IPS-18c (cell line): Measurements from ENCODE around the gene FETUB.
A peak's percentile ranks its signal among the peaks of the same experiment; 100 is the strongest.

ENCODE experiments used
- H3K4me3 ChIP-seq: 2 replicates; pipeline ENCODE4 v1.7.0; 2013; ENCODE audit warnings: low read depth, mild to moderate bottlenecking, low read length, moderate library complexity; ENCODE audit not compliant: insufficient read depth
- H3K9me3 ChIP-seq: one replicate; pipeline ENCODE4 v1.6.1; 2013; ENCODE audit warnings: mild to moderate bottlenecking, low read length, moderate library complexity; ENCODE audit not compliant: control insufficient read depth, insufficient read depth

The FETUB gene

GRCh38 chr3:186639778-186640472 is at the start of gene FETUB:
FETUB (plus strand) TSS chr3:186640399; CDS start chr3:186640461, 62 bp downstream.
- no peak within 1 kb of the TSS for H3K4me3 ChIP-seq
- no peaks in the 10 kb centered on the region for H3K9me3 ChIP-seq

DNA sequence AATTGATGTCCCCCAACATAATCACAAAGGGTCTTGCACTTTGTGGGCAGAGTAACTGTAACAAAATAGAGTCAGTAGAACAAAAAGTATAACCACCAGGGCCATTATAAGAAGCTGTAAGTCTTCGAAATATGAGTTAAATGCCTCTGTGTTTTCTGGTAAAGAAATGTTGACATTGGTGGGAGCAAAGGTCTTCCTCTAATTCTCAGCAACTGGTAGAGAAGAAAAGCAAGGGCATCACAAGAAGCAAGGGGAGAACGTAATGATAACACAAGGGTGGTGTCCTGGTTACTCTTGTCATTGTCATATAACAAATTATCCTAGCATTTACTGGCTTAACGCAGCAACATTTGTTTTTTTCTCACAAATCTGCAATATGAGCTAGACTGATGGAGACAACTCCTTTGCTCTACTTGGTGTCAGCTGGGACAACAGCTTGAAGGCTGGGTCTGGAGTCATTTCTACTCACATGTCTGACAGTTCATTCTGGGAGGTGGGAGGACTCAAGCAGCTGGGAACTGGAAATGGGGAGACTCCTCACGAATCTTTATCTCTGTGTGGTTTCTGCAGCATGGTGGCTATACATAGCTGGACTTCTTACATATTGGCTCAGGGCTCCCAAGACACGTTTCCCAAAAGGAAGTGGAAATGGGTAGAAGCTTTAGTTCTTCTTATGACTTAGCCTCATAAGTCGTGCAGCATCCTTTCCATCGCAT is 49.5 kb upstream of the FETUB start:
- Histone ChIP-seq H3K4me3 (no peak overlapping the region; the same call in 1 of the 2 replicates), H3K9me3 (no peaks in the 10 kb centered on the region)

- H3K9me3 ChIP-seq, result no peaks in the 10 kb centered on the region
These were observed 47.5 kb upstream of the FETUB start for GRCh38 chr3:186592682-186593081.

DNA sequence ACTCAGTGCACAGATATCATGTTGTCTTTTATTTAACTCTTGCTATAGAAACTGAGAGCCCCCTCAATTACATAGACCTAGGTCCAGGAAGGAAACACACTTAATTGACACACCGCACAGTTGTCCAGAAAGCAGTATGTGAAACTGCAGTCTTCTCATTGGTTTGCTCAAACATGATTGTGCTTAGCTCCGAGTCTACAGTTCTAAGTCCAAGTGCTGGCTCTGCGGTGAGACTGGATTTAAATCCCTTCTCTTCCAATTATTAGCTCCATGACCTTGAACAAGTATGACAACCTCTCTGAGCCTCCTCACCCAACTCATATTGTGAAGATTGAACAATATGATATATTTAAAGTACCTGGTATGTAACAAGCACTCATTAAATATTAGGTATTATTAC is 46.3 kb upstream of the FETUB start:
- no peak overlapping the region for H3K4me3 ChIP-seq
- H3K9me3 ChIP-seq, result no peaks in the 10 kb centered on the region

More at GRCh38 chr3:186592682-186593081, 47.5 kb upstream of the FETUB start:
- H3K4me3 ChIP-seq, result no peak overlapping the region

DNA sequence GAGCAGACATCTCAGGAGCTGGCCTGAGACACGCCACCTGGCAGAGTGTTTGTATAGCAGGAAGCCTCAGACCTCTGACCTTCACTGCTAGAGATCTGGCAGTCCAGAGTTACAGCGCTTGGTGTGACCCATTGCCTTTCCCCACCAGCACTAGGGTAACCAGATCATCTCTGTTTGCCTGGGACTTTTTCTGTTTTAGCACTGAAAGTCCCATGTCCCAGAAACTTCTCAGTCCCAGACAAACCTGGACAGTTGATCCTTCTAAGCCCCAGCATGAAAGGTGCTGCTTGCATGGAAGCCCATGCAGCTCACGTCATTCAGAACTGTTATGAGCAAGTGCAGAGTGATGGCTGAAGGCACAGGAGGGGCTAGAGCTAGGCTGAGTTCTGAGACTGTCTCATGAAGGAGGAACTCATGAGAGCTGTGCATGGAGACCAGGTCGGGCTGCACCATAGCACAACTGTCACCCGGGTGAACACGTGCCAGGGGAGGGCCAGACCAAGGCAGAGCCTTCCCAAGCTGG is 45.5 kb upstream of the FETUB start:
- no peaks in the 10 kb centered on the region for H3K9me3 ChIP-seq
- H3K4me3 ChIP-seq, result no peak overlapping the region

- Histone ChIP-seq H3K4me3 (peak overlapping the region; percentile 15; the same call in 1 of the 2 replicates), H3K9me3 (no peaks in the 10 kb centered on the region)
These were observed 43.5 kb upstream of the FETUB start for GRCh38 chr3:186596568-186597287.

GRCh38 chr3:186598108-186598784 is 42.0 kb upstream of the FETUB start:
- H3K9me3 ChIP-seq, result no peaks in the 10 kb centered on the region
- H3K4me3 ChIP-seq, result no peak overlapping the region

DNA sequence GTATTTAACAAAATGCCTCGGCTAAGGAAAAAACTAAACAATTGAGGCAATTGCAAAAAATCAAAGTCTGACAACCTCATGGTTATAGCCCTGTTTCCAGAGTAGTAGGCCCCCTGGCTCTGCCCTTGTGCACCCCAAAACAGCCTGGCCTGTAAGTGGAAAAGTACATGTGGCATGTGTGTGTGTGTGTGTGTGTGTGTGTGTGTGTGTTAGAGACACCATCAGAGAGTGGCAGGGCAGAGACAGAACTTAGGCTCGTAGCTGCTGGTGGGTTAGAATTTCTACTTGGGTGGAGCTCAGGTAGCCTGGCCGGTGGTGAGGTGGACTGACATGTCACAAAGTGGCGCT is 41.4 kb upstream of the FETUB start:
- Histone ChIP-seq H3K4me3 (no peak overlapping the region), H3K9me3 (no peaks in the 10 kb centered on the region)

GRCh38 chr3:186599142-186599784 is 40.9 kb upstream of the FETUB start:
- H3K9me3 ChIP-seq, result peaks cover 2% of the 10 kb centered on the region
- no peak overlapping the region for H3K4me3 ChIP-seq

DNA sequence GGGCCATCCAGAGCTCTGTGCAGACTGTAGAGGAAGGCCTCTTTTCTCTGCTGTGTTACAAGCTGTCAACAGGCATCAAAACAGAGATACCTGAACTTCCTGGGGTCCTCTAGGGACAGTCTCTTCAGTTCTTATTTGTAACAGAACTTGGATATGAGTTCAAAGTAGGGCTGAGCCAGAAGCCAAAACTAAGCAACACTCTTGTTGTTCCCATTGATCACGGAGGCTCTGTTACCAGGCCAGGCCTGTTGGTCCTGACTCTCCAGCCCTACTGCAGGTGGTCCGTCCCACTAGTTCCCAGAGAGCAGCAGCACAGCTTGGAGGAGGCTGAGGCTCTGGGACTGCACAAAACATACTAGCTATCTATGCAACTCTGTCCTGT is 40.4 kb upstream of the FETUB start:
- no peak overlapping the region for H3K4me3 ChIP-seq

DNA sequence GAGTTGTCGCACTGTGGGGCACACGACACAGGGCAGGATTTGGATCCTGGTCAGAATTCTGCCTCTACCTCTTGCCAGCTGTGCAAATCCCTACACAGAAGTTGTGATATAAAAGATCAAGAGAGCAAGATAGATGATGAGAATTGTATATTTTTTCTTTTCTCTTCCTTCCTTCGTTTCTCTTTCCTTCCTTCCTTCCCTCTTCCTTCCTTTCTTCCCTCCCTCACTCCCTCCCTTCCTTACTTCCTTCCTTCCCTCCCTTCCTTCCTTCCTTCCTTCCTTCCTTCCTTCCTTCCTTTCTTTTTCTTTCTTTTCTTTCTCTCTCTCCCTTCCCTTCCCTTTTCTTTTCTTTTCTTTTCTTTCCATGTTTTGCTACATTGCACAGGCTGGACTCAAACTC is 39.3 kb upstream of the FETUB start:
- Histone ChIP-seq H3K4me3 (no peak overlapping the region), H3K9me3 (peaks cover 2% of the 10 kb centered on the region)

More for the DNA sequence above, 40.4 kb upstream of the FETUB start:
- peaks cover 2% of the 10 kb centered on the region for H3K9me3 ChIP-seq

GRCh38 chr3:186603159-186603558 is 37.0 kb upstream of the FETUB start:
- H3K4me3 ChIP-seq, result no peak overlapping the region
- H3K9me3 ChIP-seq, result peaks cover 2% of the 10 kb centered on the region

DNA sequence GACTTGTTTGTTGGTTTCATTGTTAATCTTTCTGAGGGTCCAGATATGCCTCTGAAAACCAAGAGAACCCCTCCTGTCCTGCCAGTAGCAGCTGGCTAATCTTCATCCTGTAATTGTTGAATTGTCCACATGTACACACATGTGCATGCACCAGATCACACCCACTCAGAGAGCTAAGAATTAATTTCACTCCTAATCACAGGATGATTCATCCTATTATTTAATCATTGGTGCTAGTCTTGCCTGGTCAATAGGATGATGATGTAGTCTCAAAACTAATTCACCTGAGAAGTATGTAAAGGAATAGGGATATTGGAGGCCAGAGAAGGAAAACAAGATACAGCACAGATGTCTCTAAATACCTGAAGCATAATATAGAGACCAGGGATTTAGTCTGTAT is 35.1 kb upstream of the FETUB start:
- peaks cover 2% of the 10 kb centered on the region for H3K9me3 ChIP-seq
- H3K4me3 ChIP-seq, result no peak overlapping the region

- peaks cover 2% of the 10 kb centered on the region for H3K9me3 ChIP-seq
- H3K4me3 ChIP-seq, result no peak overlapping the region
These were observed 34.3 kb upstream of the FETUB start for GRCh38 chr3:186605561-186606545.

- H3K9me3 ChIP-seq, result peaks cover 2% of the 10 kb centered on the region
- H3K4me3 ChIP-seq, result no peak overlapping the region
These were observed 31.5 kb upstream of the FETUB start for GRCh38 chr3:186608624-186609215.
